Skeletal muscle tissue (tissue), 4 donors: Measurements from ENCODE around the gene TSPAN12. TPM values are rescaled to one million over a fixed set of nuclear protein-coding genes. Genes with fewer than 3 reads are reported as not detected.

Experiments used
- H3K27ac ChIP-seq: one replicate; pipeline ENCODE4 v1.7.0; 2013; ENCODE audit warnings: mild to moderate bottlenecking, low read depth, low read length, inconsistent platforms
- H3K27me3 ChIP-seq, 3 donors: one replicate each; pipeline ENCODE4 v1.7.0; 2013; ENCODE audit warnings: low read length in 3 of 3; ENCODE audit not compliant: control insufficient read depth in 3 of 3, insufficient read depth in 3 of 3
- H3K36me3 ChIP-seq, 3 donors: one replicate each; pipeline ENCODE4 v1.7.0; 2013; ENCODE audit warnings: low read length in 3 of 3; ENCODE audit not compliant: control insufficient read depth in 3 of 3, insufficient read depth in 3 of 3
- H3K4me1 ChIP-seq, 3 donors: one replicate each; pipeline ENCODE4 v1.7.0; 2013; ENCODE audit warnings: low read length in 3 of 3, mild to moderate bottlenecking in 3 of 3; ENCODE audit not compliant: control insufficient read depth in 3 of 3, insufficient read depth in 3 of 3
- H3K4me3 ChIP-seq, 3 donors: one replicate each; pipeline ENCODE4 v1.7.0; 2013; ENCODE audit warnings: low read length in 3 of 3
- H3K9ac ChIP-seq, 3 donors: one replicate each; pipeline ENCODE4 v1.7.0; 2013; ENCODE audit warnings: low read length in 3 of 3, mild to moderate bottlenecking in 3 of 3, moderate library complexity in 2 of 3, low read depth in 1 of 3
- H3K9me3 ChIP-seq, 3 donors: one replicate each; pipeline ENCODE4 v1.7.0; 2013; ENCODE audit warnings: low read length in 3 of 3; ENCODE audit not compliant: control insufficient read depth in 3 of 3
- total RNA-seq: library from RNA; depleted of rRNA; stranded (reverse); fragments of >200 nt; gene quantifications from one replicate; pipeline ENCODE4 v1.2.3, GENCODE V29; 2014
- donor health status: Osteomylitis.

The TSPAN12 gene
- total RNA-seq, 1 donor from 2014 or later, result 33.4 TPM

DNA sequence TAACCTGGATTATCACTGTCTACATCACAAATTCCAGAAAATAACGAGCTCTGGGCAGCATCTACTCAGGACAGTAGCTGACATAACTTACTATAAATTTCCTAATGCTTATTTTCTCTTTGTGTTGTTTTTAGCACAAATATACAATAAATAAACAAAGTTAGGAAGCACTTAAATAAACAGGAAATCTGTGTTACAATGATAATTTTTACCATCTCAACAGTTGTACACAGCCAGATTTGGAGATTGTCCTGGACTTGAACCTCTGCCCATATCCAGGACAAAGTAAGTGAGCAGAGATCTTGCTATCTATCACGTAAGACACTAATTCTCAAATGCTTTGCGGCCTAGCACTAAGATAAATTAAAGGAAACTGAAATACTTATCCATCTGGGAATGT, 48.7 kb downstream of the TSPAN12 start:
- Histone ChIP-seq H3K4me3 (no peak overlapping the region), H3K4me1 (no peaks in the 10 kb centered on the region), H3K27me3 (no peaks in the 10 kb centered on the region), H3K9ac (no peak overlapping the region), H3K27ac (no peak overlapping the region), H3K36me3 (no peaks in the 10 kb centered on the region), H3K9me3 (no peaks in the 10 kb centered on the region)

DNA sequence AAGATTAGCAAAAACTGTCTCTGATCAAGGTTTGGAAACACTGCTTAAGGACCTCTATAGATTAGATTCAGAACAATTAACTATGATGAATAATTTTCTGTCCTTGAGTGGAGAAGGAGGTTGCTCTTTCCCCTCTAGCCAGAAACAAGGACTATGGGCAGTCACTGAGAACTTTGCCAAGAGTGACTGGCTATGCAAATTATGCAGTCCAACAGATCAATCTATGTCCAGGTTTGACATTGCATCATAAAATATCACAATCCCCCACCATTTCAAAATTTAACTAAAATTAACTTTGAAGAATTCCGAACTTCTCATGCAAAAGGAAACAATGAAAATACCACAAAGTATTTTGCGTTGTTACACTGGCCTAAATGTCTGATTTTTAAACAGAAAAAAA, 50.6 kb downstream of the TSPAN12 start:
- H3K27me3 ChIP-seq, result no peaks in the 10 kb centered on the region
- no peak overlapping the region for H3K4me3 ChIP-seq
- H3K36me3 ChIP-seq, result no peaks in the 10 kb centered on the region
- no peak overlapping the region for H3K27ac ChIP-seq
- no peaks in the 10 kb centered on the region for H3K4me1 ChIP-seq
- no peak overlapping the region for H3K9ac ChIP-seq
- no peaks in the 10 kb centered on the region for H3K9me3 ChIP-seq

GRCh38 chr7:120806669-120807068, 51.3 kb downstream of the TSPAN12 start:
- Histone ChIP-seq H3K9ac (no peak overlapping the region), H3K27me3 (no peaks in the 10 kb centered on the region), H3K27ac (no peak overlapping the region), H3K36me3 (no peaks in the 10 kb centered on the region), H3K9me3 (no peaks in the 10 kb centered on the region), H3K4me3 (no peak overlapping the region), H3K4me1 (no peaks in the 10 kb centered on the region)

DNA sequence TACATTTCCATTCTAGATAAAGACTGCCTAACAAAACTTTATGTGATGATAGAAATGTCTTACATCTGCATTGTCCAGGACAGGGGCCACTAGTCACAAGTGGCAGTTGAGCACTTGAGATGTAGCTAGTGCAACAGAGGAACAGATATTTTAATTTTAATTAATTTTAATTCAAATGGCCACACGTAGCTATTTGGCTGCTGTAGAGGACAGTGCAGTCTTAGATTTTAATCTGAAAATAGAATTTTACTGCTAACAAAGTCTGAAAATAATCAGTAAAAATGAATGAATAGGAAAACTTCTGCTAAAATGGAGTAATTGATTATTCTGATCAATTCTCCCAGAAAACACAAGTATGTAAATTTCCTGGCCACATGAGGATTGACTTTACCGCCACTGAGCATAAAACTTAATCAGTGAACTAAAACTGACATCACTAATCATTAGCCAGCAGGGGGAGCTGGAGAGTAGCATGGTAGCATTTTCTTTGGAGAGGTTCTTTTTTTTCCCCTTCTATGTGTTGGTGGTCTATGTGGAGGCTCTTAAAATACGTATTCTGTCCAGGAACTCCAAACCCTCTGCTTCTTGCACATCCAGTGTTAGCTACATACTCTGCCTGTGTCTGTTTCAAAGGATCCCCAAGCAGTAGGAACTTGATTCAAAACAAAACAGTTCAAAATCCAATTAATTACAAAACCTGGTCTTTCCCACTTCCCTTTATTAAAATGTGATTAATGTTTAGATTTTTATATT, 52.1 kb downstream of the TSPAN12 start:
- Histone ChIP-seq H3K4me3 (no peak overlapping the region), H3K9ac (no peak overlapping the region), H3K9me3 (no peaks in the 10 kb centered on the region), H3K36me3 (no peaks in the 10 kb centered on the region), H3K27ac (no peak overlapping the region), H3K4me1 (no peaks in the 10 kb centered on the region), H3K27me3 (no peaks in the 10 kb centered on the region)

GRCh38 chr7:120802751-120803150, 55.2 kb downstream of the TSPAN12 start:
- Histone ChIP-seq H3K9me3 (no peaks in the 10 kb centered on the region), H3K27ac (no peak overlapping the region)

DNA sequence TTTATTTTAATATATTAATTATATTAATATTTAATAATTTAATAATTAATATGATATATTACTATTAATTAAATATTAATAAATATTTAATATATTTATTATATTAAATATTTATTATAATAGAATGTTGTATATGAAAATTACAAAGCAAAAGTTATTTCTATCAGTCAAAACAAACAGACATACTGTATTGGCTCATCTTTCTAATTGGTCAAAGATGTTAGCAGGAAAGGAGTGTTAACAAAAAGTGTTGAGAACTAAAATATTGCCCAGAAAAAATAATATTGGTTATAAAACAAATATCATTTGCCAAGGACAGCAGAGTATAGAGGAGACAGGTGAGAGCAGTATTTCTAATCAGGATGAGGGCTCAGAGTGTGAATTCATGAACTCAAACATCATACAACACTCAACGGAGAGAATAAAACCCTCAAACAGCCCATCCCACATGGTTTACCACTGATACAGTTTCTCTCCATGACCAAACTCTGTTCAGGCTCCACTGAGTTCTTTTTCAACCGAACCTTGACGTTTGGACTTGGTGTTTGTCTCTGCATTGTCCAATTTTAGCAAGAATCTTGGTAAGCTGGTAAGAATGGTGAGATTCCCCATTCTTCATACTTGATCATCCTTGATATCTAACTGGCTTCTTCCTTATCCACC, 58.0 kb downstream of the TSPAN12 start:
- H3K27ac ChIP-seq, result no peak overlapping the region
- H3K9me3 ChIP-seq, result peaks cover 0 to 2% (median 0%) of the 10 kb centered on the region in 3 donors
- H3K36me3 ChIP-seq, result no peaks in the 10 kb centered on the region
- no peaks in the 10 kb centered on the region for H3K27me3 ChIP-seq
- H3K9ac ChIP-seq, result no peak overlapping the region
- no peaks in the 10 kb centered on the region for H3K4me1 ChIP-seq
- no peak overlapping the region for H3K4me3 ChIP-seq

More at GRCh38 chr7:120802751-120803150, 55.2 kb downstream of the TSPAN12 start:
- Histone ChIP-seq H3K4me1 (no peaks in the 10 kb centered on the region), H3K9ac (no peak overlapping the region), H3K27me3 (no peaks in the 10 kb centered on the region), H3K4me3 (no peak overlapping the region), H3K36me3 (no peaks in the 10 kb centered on the region)

DNA sequence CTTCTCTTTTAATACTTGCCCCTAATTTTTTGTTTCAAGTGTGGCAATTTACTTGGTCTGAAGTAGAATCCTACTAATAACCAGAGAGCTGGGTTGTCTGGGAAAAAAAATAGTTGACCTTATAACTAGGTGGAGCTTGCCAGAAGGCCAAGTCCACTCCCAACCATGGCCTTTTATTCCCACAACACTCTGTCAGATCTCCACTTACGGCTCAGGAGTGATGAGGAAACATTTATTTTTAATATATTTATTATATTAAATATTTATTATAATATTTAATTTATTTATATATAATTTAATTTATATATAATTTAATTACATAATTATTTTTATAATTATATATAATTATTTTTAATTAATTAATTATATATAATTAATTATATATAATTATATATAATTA, 58.8 kb downstream of the TSPAN12 start:
- peaks cover 0 to 2% (median 0%) of the 10 kb centered on the region in 3 donors for H3K9me3 ChIP-seq
- no peak overlapping the region for H3K27ac ChIP-seq
- H3K36me3 ChIP-seq, result no peaks in the 10 kb centered on the region
- H3K4me1 ChIP-seq, result no peaks in the 10 kb centered on the region
- H3K4me3 ChIP-seq, result no peak overlapping the region
- H3K9ac ChIP-seq, result no peak overlapping the region
- H3K27me3 ChIP-seq, result no peaks in the 10 kb centered on the region

GRCh38 chr7:120797026-120797645, 60.8 kb downstream of the TSPAN12 start:
- Histone ChIP-seq H3K4me1 (no peaks in the 10 kb centered on the region), H3K27me3 (no peaks in the 10 kb centered on the region), H3K4me3 (no peak overlapping the region), H3K9me3 (peaks cover 0 to 2% (median 0%) of the 10 kb centered on the region in 3 donors), H3K9ac (no peak overlapping the region), H3K36me3 (no peaks in the 10 kb centered on the region), H3K27ac (no peak overlapping the region)

- H3K4me1 ChIP-seq, result no peaks in the 10 kb centered on the region
- no peaks in the 10 kb centered on the region for H3K36me3 ChIP-seq
- H3K9ac ChIP-seq, result no peak overlapping the region
- no peaks in the 10 kb centered on the region for H3K27me3 ChIP-seq
- H3K4me3 ChIP-seq, result no peak overlapping the region
- peaks cover 0 to 2% (median 0%) of the 10 kb centered on the region in 3 donors for H3K9me3 ChIP-seq
- no peak overlapping the region for H3K27ac ChIP-seq
Measured at GRCh38 chr7:120794106-120794729, 63.7 kb downstream of the TSPAN12 start.
